GM23248 (cell line): ENCODE results near the gene TXNDC17.

Experiments
- EZH2 ChIP-seq: fragments of 200-600 bp; sonication (generic); IDR thresholded peaks from 2 replicates; pipeline ENCODE4 v1.6.1; 2018; ENCODE audit warnings: antibody characterized with exemption, mild to moderate bottlenecking; ENCODE audit not compliant: insufficient read depth, poor library complexity, severe bottlenecking
- EZH2phosphoT487 ChIP-seq: fragments of 200-600 bp; sonication (generic); IDR thresholded peaks from 2 replicates; pipeline ENCODE4 v1.6.1; 2018; ENCODE audit warnings: antibody characterized with exemption, moderate library complexity, mild to moderate bottlenecking, low read depth; ENCODE audit not compliant: insufficient read depth

- TF ChIP-seq EZH2: no peak
- TF ChIP-seq EZH2phosphoT487: no peak
Measured at GRCh38 chr17:6669479-6670212, 28.8 kb downstream of the TXNDC17 start.
